Right renal cortex interstitium (tissue), 3 donors: ENCODE measurements around the gene RAD51B. TPM values are rescaled to one million over a fixed set of nuclear protein-coding genes. Genes with fewer than 3 reads are reported as not detected.
"Not testable (repeated sequence)": the region's sequence is repeated elsewhere in the genome, so short reads cannot be mapped to it uniquely, and the experiment has no call there.

Experiments
- DNase-seq, 3 donors: peaks; one replicate each; pipeline ENCODE4 v3.0.0-alpha.2; 2013; ENCODE audit warnings: low read depth in 3 of 3, low spot score in 2 of 3
- polyA plus RNA-seq, 3 donors: library from polyadenylated mRNA; unstranded; fragments of 120-200 nt; gene quantifications; one replicate each; pipeline ENCODE4 v1.2.1, GENCODE V29; 2013; ENCODE audit not compliant: insufficient read length in 3 of 3

The RAD51B gene
- polyA plus RNA-seq, 3 donors = 11.3 to 11.9 (median 11.6) TPM

DNA sequence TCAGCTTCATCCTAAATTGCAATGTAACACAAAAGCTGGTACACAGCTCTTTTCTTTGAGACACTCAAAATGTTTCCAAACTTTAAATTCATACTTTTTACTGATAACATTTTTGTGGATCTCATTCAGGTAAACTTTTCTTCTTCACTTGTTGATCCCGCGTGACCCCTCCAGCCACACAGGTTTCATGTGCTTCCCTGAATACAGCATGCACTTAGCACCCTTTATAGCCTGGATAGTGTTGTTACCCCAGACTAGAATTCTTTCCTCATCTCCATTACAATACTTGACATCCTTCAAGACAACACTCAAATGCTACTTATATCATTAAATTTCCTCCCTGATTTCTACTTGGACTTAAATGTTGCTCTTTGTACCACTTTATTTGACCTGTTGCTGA is 373.4 kb downstream of the RAD51B start:
- no peak for DNase-seq

DNA sequence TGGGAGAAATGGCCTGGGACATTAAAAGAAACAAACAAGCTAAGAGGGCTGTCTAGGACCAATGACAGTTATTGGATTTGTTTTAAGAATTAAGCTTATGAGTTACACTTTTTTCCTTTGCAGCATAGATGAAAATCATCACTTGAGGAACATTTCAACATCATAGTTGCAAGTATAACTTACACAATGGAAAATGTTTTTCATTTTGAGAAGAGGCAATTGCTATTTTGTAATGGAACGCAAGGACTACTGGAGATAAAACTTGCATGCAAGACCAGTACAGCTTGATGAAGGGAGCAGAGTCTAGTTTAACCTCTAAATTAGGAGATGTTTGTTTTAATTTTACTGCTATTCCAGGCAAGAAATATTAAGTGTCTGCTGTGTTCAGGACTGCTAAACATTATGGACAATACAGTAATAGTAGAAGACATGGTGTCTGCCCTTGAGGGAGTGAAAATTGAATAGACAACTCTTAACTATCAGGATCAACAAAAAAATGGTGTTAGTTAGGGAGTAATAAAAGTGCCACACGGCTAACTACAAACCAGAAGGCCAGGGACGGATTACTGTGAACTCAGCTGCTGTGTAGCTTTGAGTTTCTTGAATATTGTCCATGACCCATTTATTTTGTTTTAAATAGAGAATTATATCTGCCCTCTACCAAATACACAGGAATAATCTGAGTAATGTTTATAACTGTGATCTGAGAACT is 374.5 kb downstream of the RAD51B start:
- DNase-seq = no peak

DNA sequence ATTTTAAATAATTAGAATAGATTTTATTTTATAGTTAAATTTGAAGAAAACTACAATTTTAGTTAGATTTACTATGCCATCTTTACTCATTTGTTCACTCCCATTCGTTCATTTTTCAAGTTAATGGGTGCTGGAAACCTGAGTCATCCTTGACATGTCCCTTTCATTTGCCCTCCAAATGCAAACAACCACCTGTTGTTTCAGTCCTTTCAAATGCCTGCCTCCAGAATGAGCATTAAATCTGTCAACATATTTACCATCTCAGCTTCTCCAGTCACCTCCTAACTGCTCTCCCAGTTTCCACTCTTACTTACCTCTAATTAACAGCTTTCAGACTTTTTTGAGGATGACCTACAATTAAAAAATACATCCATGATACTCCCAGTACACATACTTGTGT is 375.5 kb downstream of the RAD51B start:
- no peak for DNase-seq

DNA sequence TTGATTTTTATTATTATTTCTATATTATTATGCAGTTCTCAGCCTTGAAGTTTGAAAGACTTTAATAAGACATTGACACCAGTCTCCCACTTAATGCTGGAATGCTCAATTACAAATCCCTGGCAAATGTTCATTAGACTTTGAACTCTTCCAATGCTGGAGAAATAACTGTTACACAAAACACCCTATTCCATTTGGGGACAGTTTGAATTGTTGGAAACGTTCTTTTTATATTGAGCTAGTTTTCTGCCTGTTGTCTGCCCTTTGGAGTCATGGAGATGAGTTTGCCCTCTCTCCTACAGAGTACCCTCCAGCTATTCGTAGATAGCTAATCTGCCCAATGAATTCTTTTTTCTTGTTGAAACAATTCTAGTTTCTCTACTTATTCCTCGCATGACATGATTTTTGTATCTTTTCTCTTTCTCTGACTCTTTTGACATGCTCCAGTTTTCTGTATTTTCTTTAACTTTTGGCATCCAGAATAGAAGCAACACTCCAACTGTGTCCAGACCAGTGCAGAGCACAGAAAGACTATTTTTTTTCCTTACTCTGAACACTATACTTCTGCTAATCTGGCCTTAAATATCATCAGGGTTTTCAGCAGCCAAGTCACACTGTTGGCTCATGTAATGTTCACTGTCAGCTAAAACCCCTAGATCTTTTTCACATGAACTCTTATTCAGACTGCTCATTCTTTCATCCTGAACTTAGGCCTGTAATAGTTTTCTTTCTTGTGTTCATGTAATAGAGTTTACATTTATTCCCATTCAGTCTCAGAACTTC is 379.3 kb downstream of the RAD51B start:
- DNase-seq = no peak

DNA sequence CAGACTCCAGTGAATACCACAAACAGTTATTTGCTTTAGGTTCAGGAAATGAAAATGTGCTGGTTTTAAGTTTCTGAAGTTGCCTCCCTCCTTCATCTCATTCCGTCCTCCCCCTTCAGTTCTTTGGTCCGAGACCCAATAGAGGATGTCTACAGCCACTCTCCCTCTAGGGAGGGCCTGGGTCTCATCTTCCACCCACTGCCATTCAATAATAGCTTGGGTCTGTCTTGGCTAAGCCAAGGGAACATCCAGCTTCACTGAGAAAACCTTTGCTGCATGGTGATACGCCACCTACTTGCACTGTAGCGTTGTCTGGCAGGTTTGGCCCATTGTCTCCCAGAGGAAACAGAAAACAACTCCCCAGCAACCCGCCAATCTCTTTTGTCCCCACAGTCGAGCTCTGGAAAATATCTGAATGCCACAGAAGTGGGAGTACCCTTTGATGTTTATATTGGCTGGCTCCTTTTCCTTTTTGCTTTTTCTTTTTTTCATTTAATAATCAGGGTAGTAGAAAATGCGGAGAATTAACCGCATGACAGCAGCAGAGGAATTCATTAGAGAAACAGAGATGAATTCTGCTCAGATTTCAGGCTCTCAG is 380.1 kb downstream of the RAD51B start:
- peak in 1 of 3 donors; percentile 74 for DNase-seq

DNA sequence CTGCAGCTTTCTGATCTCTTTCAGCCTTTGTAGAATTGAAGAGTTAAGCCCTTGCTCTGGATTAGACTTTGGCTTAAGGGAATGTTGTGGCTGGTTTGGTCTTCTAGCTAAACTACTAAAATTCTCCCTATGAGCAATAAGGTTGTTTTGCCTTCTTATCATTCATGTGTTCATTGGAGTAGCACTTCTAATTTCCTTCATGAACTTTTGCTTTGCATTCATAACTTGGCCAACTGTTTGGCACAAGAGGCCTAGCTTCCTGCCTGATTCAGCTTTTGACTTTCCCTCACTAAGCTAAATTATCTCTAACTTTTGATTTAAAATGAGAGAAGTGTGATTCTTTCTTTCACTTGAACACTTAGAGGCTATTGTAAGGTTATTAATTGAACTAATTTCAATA is 384.3 kb downstream of the RAD51B start:
- no peak for DNase-seq

DNA sequence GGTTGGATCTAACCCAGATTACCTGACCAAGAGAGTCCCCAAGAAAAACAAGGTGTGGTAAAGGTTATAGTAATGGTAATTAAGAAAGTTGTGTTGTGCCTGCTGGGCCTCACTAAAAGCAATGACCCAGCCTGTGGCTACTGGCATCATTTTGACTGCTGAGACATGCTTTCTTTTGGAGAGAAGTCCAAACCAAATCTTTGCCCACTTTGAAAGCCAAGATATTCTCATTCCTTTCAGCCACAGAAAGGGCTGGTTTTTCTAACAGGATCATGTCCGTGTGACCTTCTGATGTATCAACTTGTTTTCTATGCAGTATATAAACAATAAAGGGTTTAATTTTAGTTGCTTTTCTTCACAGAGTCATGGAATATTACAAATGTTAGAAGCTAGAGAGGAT is 388.6 kb downstream of the RAD51B start:
- DNase-seq = no peak

DNA sequence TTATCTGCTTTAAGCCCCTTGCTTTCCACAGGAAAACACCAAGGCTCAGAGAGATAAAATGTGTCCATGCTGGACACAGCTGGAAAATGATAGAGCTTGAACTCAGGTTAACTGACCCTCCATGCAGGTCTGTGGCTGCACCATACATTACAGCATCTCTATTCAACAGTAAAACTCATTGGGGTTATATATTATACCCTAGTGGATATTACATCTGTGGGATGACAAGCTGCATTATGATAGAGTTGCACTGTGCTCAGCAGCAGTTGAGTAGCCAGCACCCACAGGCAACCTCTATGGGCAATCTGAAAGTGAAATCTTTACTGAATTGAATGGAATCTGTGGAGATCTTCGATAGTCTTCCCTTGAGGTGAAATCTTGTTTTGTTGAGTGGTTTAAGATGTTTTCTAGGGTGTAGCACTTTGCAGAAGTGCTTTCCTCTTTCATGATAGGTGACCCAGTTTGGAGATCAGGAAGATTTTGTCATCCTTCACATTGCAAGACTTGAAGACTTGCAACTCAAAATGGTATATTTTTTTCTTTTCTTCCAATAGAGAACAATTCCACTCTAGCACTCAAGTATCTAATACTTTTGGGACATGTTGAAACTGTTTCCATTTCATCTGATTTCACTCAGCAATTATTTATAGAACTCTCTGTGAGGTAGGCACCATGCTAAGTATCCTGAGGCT is 389.2 kb downstream of the RAD51B start:
- no peak for DNase-seq

DNA sequence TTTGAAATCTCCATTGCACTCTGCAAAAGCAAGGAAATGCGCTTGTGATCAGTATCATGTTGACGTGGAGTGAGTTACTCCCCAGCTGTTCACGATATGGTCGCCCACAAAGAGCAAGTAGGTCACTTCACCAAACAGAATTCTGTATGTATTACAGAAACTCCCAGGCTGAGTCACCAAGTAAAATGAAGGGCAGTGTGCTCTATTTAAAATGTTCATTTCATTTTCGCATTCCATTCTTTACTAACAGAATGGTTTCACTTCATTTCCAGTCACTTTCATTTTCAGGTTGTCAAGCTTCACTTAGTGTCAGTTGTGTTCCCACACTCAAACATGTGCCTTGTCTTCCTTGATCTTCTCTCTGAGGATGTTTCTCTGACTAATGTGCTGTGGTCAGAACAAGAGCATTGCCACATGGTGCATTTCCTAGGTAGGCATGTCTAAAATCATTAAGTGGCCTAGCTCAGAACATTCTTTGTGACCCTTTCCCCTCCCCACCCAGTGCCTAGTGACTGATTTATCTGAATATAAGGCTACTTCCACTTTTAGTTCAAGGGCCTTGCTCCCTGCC is 391.2 kb downstream of the RAD51B start:
- no peak for DNase-seq

DNA sequence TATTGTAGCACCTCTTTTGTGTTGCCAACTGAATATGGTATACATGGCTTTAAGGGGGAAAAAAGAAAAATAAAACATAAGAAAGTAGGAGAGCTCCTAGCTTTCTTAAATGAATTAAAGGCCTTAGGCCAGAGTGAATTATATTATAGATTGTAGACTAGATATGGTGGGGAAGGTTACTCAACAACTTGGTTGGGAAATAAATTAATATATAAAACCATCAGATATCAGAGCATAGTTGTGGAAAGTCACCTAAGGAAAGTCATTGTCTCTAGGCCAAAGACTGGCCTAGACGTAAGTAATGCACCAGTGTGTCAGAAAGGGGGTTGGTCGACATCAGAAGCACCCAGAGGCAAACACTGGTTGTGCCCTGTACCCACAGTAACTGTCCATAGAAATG is 391.8 kb downstream of the RAD51B start:
- DNase-seq = no peak

DNA sequence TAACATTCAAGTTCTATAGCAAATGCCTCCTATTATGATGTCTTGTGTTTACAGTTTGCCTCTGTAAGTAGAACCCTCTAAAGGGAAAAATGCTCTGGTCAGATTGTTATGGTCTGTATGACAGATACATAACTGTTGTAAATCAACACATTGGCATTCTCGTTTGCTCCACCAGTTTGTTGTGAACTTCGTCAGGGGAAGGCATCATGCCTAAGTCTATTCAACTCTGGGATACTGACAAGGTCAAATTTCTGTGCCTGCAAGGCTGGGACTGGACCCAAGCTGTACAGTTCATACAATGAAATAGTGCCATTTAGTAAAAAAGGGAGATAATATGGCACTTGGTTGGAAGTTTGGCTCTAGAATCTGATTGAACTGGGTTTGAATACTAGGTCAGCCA is 392.3 kb downstream of the RAD51B start:
- DNase-seq = no peak

DNA sequence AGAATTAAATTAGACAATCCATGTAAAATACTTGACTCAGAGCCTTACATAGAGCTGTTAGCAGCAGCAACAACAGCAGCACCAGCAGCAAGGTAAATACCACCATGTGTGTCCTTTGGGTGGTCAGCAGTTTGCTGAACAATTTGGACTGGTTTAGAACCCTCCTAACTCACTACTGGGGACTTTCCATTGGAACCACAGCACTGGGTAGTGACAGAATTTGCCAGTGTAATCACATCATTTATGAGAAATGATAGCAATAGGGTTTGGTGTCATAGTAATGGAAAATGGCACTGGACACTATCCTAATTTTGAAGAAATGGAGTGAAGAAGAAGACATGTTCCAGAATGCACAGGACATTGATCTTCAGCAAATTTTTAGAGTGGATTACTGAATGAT is 392.8 kb downstream of the RAD51B start:
- DNase-seq = no peak

DNA sequence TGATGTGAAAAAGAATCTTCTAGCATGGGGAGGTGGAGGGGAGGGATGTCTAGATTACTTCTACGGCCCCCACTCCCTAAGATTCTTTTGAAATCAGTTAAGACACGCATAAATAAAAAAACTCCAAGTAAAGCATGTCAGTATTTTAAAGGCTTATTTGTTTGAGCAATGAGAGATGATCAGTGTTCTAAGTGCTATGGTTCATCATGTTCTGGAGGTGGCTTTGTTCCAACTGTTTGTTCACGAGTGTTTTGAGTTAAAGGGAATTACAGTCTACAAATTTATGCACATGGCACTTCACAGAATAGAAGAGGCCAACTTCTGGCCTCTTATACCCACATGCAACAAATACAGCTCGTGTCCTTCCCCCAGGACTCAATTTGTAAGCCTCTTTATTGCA is 394.9 kb downstream of the RAD51B start:
- DNase-seq = no peak

DNA sequence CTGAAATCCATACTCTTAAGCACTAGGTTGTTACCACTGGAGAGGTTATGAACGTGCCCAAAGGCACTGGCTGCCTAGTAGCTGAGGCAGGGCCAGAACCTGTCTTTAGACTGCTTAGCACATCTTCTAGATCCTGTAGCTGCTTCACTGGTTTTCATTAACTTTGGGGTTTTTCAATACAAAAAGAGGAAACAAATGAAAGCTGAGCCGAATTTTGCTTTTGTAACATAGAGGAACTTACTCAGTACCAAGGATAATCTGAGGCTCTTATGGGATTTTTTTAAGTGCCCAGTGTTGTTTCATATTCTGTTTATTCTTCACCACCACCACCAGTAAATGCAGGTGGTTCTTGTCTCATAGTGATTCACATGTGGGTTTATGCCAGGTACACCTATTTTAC is 396.1 kb downstream of the RAD51B start:
- no peak for DNase-seq

DNA sequence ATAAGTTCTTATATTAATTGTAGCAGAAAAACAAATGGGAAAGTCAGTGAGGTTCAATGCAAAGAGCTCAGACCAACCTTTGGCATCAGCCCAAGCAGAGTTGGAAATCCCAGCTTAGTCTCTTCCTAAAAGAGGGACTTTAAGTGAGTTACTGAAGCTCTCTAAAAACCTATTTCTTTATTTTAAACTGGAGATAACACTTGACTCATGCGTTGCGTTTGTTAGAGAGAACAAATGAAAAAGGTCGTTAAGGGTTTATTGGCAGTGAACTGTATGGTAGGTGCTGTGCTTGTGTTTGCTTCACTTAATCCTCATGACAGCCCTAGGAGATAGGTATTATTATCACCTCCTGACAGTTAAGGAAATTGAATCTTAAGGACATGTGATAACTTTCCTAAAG is 396.5 kb downstream of the RAD51B start:
- no peak for DNase-seq

DNA sequence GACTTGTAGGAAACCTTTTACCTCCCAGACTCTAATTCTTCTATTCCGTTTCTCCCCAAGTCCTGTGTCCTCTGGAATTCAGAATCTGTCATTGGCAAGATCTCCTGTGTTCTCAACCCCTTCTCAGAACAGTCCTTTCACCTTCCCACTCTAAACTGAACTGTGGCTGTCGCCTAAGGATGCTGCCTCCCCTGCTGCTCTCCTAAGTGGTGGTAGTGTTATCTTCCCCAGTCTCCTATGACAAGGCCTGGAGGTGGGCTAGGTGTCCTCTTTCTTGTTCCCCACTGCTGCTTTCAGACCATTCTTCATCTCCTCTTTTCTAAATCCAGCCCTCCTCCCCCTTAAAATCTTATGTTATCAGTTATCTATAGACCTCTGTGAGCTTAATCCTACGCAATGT is 397.4 kb downstream of the RAD51B start:
- no peak for DNase-seq

DNA sequence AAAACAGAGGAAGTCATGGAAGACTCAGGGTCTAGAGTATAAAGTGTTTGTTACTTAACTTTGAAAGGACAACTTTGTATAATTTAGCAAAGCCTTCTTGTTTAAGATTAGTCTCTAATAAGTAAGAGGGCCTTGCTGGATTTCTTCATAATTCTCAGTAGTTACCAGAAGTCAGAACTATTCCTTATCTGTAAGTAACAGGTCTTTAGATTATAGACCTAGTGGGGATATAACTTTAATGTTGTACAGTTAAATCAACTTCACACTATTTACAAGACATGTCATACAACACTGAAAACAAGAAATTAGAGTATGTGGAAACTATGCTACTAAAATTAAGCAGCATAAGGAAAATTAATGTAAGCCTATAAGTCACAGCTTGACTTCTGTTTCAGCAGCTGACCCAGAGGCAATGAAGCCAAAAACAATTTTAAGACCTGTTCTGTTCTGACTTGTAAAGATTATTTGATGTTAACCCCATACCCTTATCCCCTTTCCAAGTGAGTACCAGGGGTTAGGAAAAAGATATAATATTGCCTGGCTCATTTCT is 398.3 kb downstream of the RAD51B start:
- no peak for DNase-seq

DNA sequence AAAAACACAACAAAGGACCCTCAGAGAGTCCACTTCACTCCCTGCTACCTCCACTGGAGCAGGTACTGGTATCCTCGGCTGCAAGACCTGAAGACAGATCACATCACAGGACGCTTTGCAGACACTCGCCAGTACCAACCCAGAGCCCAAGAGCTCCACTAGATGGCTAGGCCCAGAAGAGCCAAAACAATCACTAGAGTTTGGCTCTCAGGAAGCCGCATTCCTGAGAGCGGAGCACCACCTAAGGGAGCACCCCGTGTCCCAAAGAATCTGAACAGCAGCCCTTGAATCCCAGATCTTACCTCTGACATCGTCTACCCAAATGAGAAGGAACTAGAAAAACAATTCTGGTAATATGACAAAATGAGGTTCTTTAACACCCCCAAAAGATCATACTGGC is 399.8 kb downstream of the RAD51B start:
- DNase-seq = no peak

DNA sequence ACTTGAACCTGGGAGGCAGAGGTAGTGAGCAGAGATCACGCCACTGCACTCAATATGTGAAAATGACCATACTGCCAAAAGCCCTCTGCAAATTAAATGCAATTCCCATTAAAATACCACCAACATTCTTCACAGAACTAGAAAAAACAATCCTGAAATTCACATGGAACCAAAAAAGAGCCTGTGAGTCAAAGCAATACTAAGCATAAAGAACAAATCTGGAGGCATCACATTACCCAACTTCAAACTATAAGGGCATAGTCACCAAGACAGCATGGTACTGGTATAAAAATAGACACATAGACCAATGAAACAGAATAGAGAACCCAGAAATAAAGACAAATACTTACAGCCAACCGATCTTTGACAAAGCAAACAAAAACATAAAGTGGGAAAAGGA is 401.5 kb downstream of the RAD51B start:
- DNase-seq = not testable (repeated sequence)

DNA sequence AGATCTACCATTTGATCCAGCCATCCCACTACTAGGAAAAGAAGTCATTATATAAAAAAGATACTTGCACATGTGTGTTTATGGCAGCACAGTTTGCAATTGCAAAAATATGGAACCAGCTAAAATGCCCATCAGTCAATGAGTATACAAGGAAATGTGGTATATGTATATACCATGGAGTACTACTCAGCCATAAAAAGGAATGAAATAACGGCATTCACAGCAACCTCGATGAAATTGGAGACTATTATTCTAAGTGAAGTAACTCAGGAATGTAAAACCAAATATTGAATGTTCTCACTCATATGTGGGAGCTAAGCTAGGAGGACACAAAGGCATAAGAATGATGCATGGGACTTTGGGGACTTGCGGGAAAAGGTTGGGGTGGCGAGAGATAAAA is 402.6 kb downstream of the RAD51B start:
- DNase-seq = no peak

DNA sequence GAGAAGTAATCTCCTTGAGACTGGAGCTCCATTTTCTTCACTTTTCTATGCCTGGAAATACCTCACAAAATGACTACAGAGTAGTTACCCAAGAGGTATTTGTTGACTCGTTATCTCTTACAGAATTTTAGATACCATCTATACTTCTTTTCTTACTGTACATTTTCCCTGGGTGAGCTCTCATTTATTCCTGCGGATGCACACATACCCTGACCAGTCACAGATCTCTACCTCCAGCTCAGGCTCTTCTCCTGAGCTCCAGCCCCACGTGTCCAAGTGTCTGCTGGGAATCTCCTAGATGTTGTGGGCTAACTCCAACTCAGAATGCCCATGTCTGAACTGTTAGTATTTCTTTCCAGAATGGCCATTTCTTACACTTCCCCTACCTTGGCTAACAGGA is 403.1 kb downstream of the RAD51B start:
- DNase-seq = no peak
